ELF-1 (cell line): ENCODE measurements around the gene KIR3DL1.
"Not testable (repeated sequence)": the region's sequence is repeated elsewhere in the genome, so short reads cannot be mapped to it uniquely, and the experiment has no call there.

Experiments
- DNase-seq: peaks from one replicate; pipeline ENCODE4 v3.0.0-alpha.2; 2016; ENCODE audit warnings: low read depth, low spot score

Gene KIR3DL1

DNA sequence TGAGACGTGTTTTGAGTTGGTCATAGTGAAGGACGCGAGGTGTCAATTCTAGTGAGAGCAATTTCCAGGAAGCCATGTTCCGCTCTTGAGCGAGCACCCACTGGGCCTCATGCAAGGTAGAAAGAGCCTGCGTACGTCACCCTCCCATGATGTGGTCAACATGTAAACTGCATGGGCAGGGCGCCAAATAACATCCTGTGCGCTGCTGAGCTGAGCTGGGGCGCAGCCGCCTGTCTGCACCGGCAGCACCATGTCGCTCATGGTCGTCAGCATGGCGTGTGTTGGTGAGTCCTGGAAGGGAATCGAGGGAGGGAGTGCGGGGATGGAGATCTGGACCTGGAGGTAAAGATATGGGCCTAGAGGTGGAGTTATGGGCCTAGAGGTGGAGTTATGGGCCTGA, at the start of gene KIR3DL1:
Gene KIR3DL1, plus strand, starts transcription at position 218 of the 400 bp plus-strand sequence.
- DNase-seq: not testable (repeated sequence)

DNA sequence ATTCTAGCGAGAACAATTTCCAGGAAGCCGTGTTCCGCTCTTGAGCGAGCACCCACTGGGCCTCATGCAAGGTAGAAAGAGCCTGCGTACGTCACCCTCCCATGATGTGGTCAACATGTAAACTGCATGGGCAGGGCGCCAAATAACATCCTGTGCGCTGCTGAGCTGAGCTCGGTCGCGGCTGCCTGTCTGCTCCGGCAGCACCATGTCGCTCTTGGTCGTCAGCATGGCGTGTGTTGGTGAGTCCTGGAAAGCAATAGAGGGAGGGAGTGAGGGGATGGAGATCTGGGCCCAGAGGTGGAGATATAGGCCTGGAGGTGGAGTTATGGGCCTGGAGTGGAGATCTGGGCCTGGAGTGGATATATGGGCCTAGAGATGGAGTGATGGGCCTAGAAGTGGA, 46.6 kb upstream of the KIR3DL1 start, which contains the start of gene KIR2DL1:
Gene KIR2DL1, plus strand, starts transcription at position 148 of the 400 bp plus-strand sequence. Its CDS starts 58 bp downstream, at position 206.
- DNase-seq: not testable (repeated sequence)

DNA sequence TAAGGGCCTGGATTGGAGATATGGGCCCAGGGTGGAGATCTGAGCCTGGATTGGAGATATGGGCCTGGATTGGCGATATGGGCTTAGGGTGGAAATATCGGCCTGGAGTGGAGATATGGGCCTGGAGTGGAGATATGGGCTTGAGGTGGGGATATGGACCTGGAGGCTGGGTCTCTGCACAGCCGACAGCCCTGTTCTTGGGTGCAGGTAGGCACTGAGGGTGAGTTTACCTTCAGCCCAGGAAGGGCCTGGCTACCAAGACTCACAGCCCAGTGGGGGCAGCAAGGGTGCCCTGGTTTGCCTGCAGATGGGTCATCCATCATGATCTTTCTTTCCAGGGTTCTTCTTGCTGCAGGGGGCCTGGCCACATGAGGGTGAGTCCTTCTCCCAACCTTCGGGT, 45.8 kb upstream of the KIR3DL1 start:
- DNase-seq: not testable (repeated sequence)

DNA sequence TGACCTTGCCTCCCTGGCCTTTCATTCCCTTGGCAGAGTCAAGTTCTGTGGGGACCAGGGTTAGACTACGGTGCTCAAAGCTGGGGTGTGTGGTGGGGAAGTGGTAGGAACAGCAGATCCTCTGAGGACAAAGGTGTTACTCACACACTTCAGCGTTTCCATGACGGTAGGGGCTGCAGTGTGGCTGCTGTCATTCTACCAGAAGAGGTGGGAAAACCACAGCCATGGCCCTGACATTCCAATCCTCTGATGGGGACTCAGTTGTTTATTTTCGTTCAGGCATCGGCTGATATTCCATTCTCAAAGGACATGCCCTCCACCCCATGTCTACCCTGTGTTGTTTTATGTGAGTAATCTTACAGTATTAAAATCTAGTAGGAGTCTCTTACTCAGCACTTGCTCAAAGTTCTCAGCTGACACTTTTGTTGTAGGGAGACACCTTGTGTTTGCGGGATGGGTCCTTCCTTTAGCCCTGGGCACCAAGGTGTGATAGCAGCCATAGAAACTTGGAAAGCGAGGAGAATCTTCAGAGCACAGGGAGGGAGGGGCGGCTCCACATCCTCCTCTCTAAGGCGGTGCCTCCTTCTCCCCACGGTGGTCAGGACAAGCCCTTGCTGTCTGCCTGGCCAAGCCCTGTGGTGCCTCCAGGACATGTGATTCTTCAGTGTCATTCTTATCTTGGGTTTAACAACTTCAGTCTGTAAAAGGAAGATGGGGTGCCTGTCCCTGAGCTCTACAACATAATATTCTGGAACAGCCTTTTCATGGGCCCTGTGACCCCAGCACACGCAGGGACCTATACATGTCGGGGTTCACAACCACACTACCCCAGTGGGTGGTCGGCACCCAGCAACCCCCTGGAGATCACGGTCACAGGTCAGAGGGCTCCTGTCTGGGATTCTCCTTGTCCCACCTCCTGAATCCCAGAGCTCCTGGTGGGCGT, 45.0 kb upstream of the KIR3DL1 start:
- not testable (repeated sequence) for DNase-seq

DNA sequence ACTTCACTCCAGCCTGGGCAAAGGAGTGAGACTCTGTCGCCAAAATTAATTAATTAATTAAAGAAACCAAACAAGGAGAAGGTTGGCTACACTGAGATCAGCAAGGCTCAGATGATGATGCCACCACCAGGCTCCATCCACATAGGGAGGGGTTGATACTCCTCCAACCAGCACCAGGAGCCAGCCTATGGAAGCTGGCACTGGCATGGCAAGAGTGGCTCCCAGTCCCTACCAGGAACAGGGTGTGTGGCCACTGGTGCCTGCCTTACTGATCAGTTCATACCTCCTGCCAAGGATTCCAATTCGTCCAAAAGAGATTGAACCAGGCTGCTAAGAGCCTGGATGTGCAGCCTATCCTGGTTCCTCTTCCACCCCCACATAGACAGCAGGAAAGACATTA, 43.6 kb upstream of the KIR3DL1 start:
- not testable (repeated sequence) for DNase-seq

DNA sequence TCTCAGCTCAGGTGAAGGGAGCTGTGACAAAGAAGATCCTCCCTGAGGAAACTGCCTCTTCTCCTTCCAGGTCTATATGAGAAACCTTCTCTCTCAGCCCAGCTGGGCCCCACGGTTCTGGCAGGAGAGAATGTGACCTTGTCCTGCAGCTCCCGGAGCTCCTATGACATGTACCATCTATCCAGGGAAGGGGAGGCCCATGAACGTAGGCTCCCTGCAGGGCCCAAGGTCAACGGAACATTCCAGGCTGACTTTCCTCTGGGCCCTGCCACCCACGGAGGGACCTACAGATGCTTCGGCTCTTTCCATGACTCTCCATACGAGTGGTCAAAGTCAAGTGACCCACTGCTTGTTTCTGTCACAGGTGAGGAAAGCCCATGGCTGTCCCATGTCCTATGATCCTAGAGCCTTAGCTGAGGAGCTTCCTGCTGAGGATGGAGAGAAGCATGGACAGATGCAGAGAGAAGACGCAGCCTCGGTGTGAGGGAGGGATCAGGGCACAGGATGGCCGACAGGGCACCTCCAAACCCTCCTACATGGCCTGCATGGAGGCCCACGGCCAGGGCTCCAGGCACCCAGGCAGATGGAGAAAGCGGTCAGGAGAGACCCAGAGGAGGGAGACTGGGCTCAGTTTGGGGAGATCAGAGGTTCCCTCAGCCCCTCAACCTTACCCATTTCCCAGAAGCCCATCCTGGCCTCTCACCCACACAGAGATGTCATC, 41.0 kb upstream of the KIR3DL1 start:
- DNase-seq: not testable (repeated sequence)

DNA sequence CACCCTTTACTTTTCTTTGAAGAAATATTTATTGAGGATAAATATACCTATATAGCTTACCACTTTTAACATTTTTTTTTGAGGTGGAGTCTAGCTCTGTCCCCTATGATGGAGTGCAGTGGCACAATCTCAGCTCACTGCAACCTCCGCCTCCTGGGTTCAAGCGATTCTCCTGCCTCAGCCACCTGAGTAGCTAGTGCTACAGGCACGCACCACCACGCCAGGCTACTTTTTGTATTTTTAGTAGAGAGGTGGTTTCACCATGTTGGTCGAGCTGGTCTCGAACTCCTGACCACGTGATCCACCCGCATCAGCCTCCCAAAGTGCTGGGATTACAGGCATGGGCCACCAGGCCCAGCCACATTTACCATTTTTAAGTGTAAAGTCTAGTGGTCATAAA, 40.4 kb upstream of the KIR3DL1 start:
- DNase-seq: not testable (repeated sequence)

DNA sequence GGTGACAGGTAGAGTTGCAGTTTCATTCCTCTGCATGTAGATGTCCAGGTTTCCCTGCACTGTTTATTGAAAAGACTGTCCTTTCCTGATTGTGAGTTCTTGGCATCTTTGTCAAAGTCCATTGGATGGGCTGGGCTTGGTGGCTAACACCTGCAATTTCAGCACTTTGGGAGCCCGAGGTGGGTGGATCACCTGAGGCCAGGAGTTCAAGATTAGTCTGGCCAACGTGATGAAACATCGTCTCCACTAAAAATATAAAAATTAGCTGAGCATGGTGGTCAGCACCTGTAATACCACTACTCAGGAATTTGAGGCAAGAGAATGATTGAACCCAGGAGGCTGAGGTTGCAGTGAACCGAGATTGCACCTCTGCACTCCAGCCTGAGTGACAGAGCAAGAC, 38.4 kb upstream of the KIR3DL1 start:
- not testable (repeated sequence) for DNase-seq

DNA sequence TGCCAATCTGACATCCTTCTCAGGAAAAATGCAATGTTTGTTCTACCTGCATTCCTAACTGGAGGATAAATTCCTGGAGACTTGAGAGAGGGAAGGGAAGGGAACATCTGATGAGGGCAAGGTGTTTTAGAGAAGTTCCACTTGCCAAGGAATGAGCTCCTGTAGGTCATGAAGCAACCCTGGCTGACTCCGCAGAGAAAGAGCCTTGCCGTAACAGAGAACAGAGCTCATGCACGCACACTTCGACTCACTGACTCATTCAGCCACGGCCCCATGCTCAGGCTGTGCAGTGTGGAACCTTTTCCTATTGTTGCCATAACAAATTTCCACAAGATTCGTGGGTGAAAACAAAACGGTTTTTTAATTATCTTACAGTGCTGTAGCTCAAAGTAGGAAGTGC, 37.4 kb upstream of the KIR3DL1 start:
- DNase-seq: not testable (repeated sequence)

DNA sequence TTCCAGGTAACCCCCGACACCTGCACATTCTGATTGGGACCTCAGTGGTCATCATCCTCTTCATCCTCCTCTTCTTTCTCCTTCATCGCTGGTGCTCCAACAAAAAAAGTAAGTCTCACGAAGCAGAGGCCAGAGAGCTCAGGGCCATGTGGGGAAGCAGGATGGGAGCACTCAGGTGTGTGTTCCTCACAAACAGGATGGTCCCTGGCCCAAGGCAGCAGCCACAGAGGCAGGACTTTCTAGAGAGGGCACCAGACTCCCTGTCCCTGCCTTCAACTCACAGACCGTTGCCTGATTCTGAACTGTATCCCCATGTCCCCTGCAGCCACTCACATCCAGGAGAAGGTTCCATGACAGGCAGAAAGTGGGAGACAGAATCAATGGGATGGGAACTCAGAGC, 33.4 kb upstream of the KIR3DL1 start:
- DNase-seq: not testable (repeated sequence)

DNA sequence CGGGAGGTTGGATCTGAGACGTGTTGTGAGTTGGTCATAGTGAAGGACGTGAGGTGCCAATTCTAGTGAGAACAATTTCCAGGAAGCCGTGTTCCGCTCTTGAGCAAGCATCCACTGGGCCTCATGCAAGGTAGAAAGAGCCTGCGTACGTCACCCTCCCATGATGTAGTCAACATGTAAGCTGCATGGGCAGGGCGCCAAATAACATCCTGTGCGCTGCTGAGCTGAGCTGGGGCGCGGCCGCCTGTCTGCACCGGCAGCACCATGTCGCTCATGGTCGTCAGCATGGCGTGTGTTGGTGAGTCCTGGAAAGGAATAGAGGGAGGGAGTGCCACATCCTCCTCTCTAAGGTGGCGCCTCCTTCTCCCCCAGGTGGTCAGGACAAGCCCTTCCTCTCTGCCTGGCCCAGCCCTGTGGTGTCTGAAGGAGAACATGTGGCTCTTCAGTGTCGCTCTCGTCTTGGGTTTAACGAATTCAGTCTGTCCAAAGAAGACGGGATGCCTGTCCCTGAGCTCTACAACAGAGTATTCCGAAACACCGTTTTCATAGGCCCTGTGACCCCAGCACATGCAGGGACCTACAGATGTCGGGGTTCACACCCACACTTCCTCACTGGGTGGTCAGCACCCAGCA, 30.1 kb upstream of the KIR3DL1 start:
- not testable (repeated sequence) for DNase-seq

DNA sequence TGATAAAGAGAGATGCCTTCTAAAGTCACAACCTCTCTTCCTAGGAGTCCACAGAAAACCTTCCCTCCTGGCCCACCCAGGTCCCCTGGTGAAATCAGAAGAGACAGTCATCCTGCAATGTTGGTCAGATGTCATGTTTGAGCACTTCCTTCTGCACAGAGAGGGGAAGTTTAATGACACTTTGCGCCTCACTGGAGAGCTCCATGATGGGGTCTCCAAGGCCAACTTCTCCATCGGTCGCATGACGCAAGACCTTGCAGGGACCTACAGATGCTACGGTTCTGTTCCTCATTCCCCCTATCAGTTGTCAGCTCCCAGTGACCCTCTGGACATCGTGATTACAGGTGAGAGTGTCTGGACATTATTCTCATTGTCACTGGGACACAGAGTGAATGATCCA, 28.1 kb upstream of the KIR3DL1 start:
- DNase-seq: not testable (repeated sequence)

DNA sequence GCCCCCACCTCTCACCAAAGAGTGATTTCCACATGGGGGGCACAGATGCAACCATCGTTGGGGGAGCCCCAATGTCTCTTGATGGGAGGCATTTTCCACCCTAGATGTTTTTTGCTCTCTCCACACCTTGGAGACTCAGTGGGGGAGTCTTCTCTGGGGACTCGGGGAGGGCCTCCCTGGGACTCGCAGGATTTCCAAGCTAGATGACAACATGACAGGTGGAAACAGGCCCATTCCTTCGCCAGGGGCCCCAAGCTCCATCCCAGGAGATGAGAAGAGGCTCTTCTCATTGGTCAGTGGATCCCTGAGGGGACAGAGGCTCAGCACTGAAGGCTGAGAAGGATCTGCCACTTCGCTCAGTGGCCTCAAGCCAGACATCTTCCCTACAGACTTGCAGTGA, 25.6 kb upstream of the KIR3DL1 start:
- DNase-seq: no peak

DNA sequence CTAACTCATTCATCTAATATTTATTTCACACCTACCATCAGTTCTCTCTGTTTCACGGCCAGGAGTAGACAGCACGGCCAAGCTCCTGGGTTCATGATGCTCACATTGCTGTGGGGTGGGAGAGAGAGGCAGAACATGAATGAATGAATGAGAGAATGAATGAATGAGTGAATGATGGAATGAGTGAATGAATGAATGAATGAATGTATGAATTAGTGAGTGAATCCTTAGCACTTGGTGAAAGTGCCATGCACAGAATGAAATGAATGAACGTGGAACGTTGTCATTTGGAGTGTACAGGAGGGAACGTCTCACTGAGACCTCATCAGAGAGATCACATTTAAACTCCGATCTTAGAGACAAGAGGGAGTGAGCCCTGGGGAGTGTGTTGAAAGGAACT, 24.8 kb upstream of the KIR3DL1 start:
- no peak for DNase-seq

DNA sequence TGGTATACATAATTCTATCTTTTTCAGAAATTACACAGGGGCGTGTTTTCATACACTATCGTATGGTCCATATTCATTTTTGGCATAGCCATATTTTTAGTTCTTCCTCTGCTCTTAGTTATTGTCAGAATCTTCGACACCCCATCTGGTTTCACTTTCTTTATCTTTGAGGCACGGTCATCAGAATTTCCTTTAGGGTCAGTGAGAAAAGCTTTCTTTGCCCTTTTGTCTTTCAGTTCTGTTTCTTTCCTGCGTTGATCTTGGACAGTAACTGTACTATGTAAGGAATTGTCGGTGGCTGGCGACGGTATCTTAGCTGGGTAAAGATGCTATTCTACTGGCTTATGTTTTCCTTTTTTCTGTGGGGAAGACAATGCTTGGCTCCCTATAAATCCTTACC, 23.5 kb upstream of the KIR3DL1 start:
- DNase-seq: no peak

DNA sequence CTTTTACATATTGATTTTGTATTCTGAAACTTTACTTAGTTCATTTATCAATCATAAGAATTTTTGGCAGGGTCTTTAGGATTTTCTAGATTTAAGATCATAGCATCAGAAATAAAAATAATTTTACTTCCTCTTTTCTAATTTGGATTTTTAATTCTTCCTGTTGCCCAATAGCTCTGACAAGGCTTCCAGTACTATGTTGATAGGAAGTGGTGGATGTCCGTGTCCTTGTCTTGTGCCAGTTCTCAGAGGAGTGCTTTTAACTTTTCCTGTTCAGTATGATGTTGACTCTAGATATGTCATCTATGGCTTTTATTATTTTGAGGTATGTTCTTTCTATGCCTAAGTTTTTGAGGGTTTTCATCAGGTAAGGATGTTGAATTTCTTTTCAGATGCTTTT, 20.5 kb upstream of the KIR3DL1 start:
- DNase-seq: no peak

DNA sequence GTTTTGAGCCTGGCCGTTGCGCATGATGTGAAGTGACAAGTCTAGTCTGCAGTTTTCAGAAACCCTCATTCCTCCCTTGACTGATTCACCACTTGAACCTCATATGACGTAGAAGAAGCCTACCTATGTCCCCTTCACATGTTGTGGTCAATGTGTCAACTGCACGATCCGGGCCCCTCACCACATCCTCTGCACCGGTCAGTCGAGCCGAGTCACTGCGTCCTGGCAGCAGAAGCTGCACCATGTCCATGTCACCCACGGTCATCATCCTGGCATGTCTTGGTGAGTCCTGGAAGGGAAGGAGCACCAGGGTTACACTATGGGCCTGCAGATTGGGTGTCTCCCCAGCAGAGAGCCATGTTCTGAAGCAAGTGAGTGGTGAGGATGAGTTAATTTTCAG, 12.9 kb upstream of the KIR3DL1 start, which contains the start of gene KIR2DL4:
Gene KIR2DL4, plus strand, starts transcription at position 201 of the 400 bp plus-strand sequence. Its CDS starts 42 bp downstream, at position 243.
- no peak for DNase-seq

DNA sequence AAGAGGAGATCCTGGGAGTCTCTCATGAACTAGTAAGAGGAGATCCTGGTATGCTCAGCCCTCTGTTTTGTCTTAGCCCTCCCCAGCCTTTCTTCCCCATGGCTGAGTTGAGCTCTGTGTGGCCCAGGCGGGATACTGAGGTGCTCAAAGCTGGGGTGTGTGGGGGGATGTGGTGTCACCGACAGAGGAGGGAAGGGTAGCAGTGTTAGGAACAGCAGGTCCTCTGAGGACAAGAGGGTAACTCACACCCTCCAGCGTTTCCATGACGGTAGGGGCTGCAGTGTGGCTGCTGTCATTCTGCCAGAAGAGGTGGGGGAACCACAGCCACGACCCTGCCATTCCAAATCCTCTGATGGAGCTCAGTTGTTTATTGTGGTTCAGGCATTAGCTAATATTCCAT, 12.2 kb upstream of the KIR3DL1 start:
- DNase-seq: no peak

DNA sequence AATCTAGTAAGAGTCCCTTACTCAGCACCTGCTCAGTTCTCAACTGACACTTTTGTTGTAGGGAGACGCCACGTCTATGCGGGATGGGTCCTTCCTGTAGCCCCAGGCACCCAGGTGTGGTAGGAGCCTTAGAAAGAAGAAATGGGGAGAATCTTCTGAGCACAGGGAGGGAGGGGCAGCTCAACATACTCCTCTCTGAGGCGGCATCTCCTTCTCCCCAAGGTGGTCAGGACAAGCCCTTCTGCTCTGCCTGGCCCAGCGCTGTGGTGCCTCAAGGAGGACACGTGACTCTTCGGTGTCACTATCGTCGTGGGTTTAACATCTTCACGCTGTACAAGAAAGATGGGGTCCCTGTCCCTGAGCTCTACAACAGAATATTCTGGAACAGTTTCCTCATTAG, 11.7 kb upstream of the KIR3DL1 start:
- DNase-seq: no peak

DNA sequence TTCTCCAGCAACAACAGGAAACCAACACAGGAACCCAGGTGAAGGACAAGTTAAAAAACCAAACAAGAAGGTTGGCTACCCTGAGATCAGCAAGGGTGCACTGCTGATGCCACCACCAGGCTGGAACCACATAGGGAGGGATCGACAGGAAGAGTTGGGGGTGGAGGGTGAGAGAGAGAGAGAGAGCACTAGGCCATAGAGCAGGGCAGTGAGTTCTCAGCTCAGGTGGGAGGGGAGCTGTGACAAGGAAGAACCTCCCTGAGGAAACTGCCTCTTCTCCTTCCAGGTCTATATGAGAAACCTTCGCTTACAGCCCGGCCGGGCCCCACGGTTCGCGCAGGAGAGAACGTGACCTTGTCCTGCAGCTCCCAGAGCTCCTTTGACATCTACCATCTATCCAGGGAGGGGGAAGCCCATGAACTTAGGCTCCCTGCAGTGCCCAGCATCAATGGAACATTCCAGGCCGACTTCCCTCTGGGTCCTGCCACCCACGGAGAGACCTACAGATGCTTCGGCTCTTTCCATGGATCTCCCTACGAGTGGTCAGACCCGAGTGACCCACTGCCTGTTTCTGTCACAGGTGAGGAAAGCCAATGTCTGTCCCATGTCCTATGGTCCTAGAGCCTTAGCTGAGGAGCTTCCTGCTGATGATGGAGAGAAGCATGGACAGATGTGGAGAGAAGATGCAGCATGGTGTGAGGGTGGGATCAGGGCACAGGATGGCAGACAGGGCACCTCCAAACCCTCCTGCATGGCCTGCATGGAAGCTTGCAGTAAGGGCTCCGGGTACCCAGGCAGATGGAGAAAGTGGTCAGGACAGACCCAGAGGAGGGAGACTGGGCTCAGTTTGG, 10.4 kb upstream of the KIR3DL1 start:
- DNase-seq: no peak

DNA sequence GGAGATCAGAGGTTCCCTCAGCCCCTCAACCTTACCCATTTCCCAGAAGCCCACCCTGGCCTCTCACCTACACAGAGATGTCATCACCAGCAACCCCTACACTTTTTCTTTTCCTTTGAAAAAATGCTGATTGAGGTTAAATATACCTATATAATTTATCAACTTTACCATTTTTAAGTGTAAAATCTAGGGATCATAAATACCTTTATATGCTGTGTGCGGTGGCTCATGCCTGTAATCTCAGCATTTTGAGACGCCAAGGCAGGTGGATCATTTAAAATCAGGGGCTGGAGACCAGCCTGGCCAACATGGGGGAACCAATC, 9.8 kb upstream of the KIR3DL1 start:
- no peak for DNase-seq
